Measurements from ENCODE around the gene BTRC. TPM values are rescaled to one million over a fixed set of nuclear protein-coding genes. Genes with fewer than 3 reads are reported as not detected.

Gene BTRC
- total RNA-seq, 1 experiment from 2014 or later: 5.7 TPM

GRCh38 chr10:101397140-101397539 lies 43.2 kb downstream of the BTRC start:
- Histone ChIP-seq H3K9ac (ENCODE audit: low read length) (no peak overlapping the region), H4K20me1 (ENCODE audit: low read length) (no peaks in the 10 kb centered on the region), H3K9me3 (ENCODE audit: low read length) (no peaks in the 10 kb centered on the region), H2AFZ (ENCODE audit: low read length) (no peak overlapping the region), H3K9me2 (replicated peaks; ENCODE audit: low read length) (no peaks in the 10 kb centered on the region), H3F3A (ENCODE audit: low read length, unreplicated experiment) (no peaks in the 10 kb centered on the region), H3K4me2 (ENCODE audit: low read length) (no peak overlapping the region), H3K79me2 (ENCODE audit: low read length) (no peaks in the 10 kb centered on the region), H3K27ac (ENCODE audit: low read length) (no peak overlapping the region), H3K4me3 (ENCODE audit: low read length) (no peak overlapping the region), H3K27me3 (ENCODE audit: low read length) (no peaks in the 10 kb centered on the region), H3K4me1 (ENCODE audit: insufficient read depth, low read length) (0 out of 2 replicates have a peak, but pooled peaks cover 3% of the 10 kb centered on the region), H3K36me3 (ENCODE audit: low read depth, low read length) (no peaks in the 10 kb centered on the region)
- ChIA-PET POLR2A (ENCODE audit: unreplicated experiment) (interaction anchor here (0.6 kb wide), 2 partner anchors 19 to 347 kb away, joined by 3 to 13 read pairs; no protein-coding TSS in a partner anchor), CTCF (interaction anchor here (0.9 kb wide), 1 partner anchor 45 kb away, joined by 4 read pairs; no protein-coding TSS in a partner anchor)
- ATAC-seq (no peak), DNase-seq (no peak)
- intact Hi-C loops (cut with micrococcal nuclease): no loop called here
- no TSS peak for BruUV-seq (replicated peaks)
- TF ChIP-seq EZH2 (IDR thresholded peaks at IDR 0.05; ENCODE audit: low read length, unreplicated experiment) (no peak), CTCF (conservative IDR thresholded peaks at IDR 0.05; ENCODE audit: low read depth, low read length) (no peak), EZH2phosphoT487 (IDR thresholded peaks at IDR 0.05; ENCODE audit: borderline replicate concordance, low read length) (no peak)

- H2AFZ ChIP-seq (ENCODE audit: low read length): no peak overlapping the region
- CTCF ChIA-PET: no interaction called here
- H3K4me1 ChIP-seq (ENCODE audit: insufficient read depth, low read length): 0 out of 2 replicates have a peak, but pooled peaks cover 3% of the 10 kb centered on the region
- H3K9ac ChIP-seq (ENCODE audit: low read length): no peak overlapping the region
- no peaks in the 10 kb centered on the region for H3K36me3 ChIP-seq (ENCODE audit: low read depth, low read length)
- ATAC-seq: no peak
- no peak overlapping the region for H3K4me3 ChIP-seq (ENCODE audit: low read length)
- no peaks in the 10 kb centered on the region for H4K20me1 ChIP-seq (ENCODE audit: low read length)
- H3K4me2 ChIP-seq (ENCODE audit: low read length): no peak overlapping the region
- POLR2A ChIA-PET (ENCODE audit: unreplicated experiment): no interaction called here
- H3K9me3 ChIP-seq (ENCODE audit: low read length): no peaks in the 10 kb centered on the region
- H3K9me2 ChIP-seq (replicated peaks; ENCODE audit: low read length): no peaks in the 10 kb centered on the region
- H3K27me3 ChIP-seq (ENCODE audit: low read length): no peaks in the 10 kb centered on the region
- BruUV-seq (replicated peaks): no TSS peak
- intact Hi-C loops (cut with micrococcal nuclease): no loop called here
- no peak for DNase-seq
- H3K79me2 ChIP-seq (ENCODE audit: low read length): no peaks in the 10 kb centered on the region
- no peaks in the 10 kb centered on the region for H3F3A ChIP-seq (ENCODE audit: low read length, unreplicated experiment)
- TF ChIP-seq EZH2 (IDR thresholded peaks at IDR 0.05; ENCODE audit: low read length, unreplicated experiment) (no peak), CTCF (conservative IDR thresholded peaks at IDR 0.05; ENCODE audit: low read depth, low read length) (no peak), EZH2phosphoT487 (IDR thresholded peaks at IDR 0.05; ENCODE audit: borderline replicate concordance, low read length) (no peak)
- no peak overlapping the region for H3K27ac ChIP-seq (ENCODE audit: low read length)
Measured at GRCh38 chr10:101400585-101400984, 46.6 kb downstream of the BTRC start.

DNA sequence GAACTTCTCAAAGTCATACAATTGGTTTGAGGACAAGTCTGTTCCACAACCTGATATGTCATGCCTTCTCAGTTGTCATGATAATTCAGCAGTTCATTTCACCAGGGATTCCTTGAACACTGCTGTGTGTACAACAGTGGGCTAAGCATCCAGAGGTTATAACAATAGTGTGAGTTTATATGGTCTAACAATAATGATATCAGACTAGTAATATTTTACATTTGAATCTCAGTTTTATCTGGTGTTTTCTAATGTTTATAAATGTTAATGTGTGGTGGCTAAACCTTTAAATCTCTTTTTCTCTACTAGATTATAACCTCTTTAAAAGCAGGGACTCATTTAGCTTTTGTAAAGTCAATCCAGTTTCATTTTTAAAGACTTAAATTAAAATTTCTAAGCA lies 48.7 kb downstream of the BTRC start:
- intact Hi-C loops (cut with micrococcal nuclease): no loop called here
- no TSS peak for BruUV-seq (replicated peaks)
- H3F3A ChIP-seq (ENCODE audit: low read length, unreplicated experiment): no peaks in the 10 kb centered on the region
- 0 out of 2 replicates have a peak, but pooled peaks cover 3% of the 10 kb centered on the region for H3K4me1 ChIP-seq (ENCODE audit: insufficient read depth, low read length)
- H3K9ac ChIP-seq (ENCODE audit: low read length): no peak overlapping the region
- DNase-seq: no peak
- ATAC-seq: no peak
- no peak overlapping the region for H2AFZ ChIP-seq (ENCODE audit: low read length)
- no peak overlapping the region for H3K27ac ChIP-seq (ENCODE audit: low read length)
- no peaks in the 10 kb centered on the region for H3K36me3 ChIP-seq (ENCODE audit: low read depth, low read length)
- ChIA-PET POLR2A (ENCODE audit: unreplicated experiment) (no interaction called here), CTCF (no interaction called here)
- no peaks in the 10 kb centered on the region for H3K27me3 ChIP-seq (ENCODE audit: low read length)
- H3K9me2 ChIP-seq (replicated peaks; ENCODE audit: low read length): no peaks in the 10 kb centered on the region
- no peaks in the 10 kb centered on the region for H3K79me2 ChIP-seq (ENCODE audit: low read length)
- no peak for TF ChIP-seq EZH2 (IDR thresholded peaks at IDR 0.05; ENCODE audit: low read length, unreplicated experiment)
- no peak for TF ChIP-seq CTCF (conservative IDR thresholded peaks at IDR 0.05; ENCODE audit: low read depth, low read length)
- no peak for TF ChIP-seq EZH2phosphoT487 (IDR thresholded peaks at IDR 0.05; ENCODE audit: borderline replicate concordance, low read length)
- H3K9me3 ChIP-seq (ENCODE audit: low read length): no peaks in the 10 kb centered on the region
- H3K4me3 ChIP-seq (ENCODE audit: low read length): no peak overlapping the region
- no peak overlapping the region for H3K4me2 ChIP-seq (ENCODE audit: low read length)
- no peaks in the 10 kb centered on the region for H4K20me1 ChIP-seq (ENCODE audit: low read length)

Measured in PC-3 (cell line).